Coronary artery (tissue), 2 donors: ENCODE measurements around the gene KDM7A.
"Not testable (repeated sequence)": the region's sequence is repeated elsewhere in the genome, so short reads cannot be mapped to it uniquely, and the experiment has no call there.

Source experiments
- DNase-seq: peaks from one replicate; pipeline ENCODE4 v3.0.0-alpha.2; 2017; ENCODE audit warnings: low spot score
- H3K27ac ChIP-seq, 2 donors: fragments of 200-600 bp; sonication (generic); one replicate each; pipeline ENCODE4 v1.5.1; 2016 to 2019
- H3K4me3 ChIP-seq: fragments of 200-600 bp; sonication (generic); 2 replicates; pipeline ENCODE4 v1.5.1; 2016; ENCODE audit warnings: mild to moderate bottlenecking, moderate library complexity
- CTCF ChIP-seq: fragments of 200-600 bp; sonication (generic); IDR thresholded peaks from one replicate; pipeline ENCODE4 v1.5.1; 2019; ENCODE audit warnings: antibody characterized with exemption

The KDM7A gene

GRCh38 chr7:140175221-140176121 is 1.3 kb downstream of the KDM7A start:
- H3K4me3 ChIP-seq = peak overlapping the region; percentile 99
- DNase-seq = peak; percentile 95
- TF ChIP-seq CTCF = peak; percentile 53
- H3K27ac ChIP-seq = peak overlapping the region; percentile 99 to 100

GRCh38 chr7:140174217-140174616 is 2.6 kb downstream of the KDM7A start:
- TF ChIP-seq CTCF = no peak

GRCh38 chr7:140170375-140170774 is 6.4 kb downstream of the KDM7A start:
- Histone ChIP-seq H3K27ac (no peak overlapping the region), H3K4me3 (no peak overlapping the region)
- DNase-seq = no peak
- no peak for TF ChIP-seq CTCF

More at GRCh38 chr7:140174217-140174616, 2.6 kb downstream of the KDM7A start:
- Histone ChIP-seq H3K27ac (peak overlapping the region in 1 of 2 donors; percentile 99), H3K4me3 (no peak overlapping the region)
- no peak for DNase-seq

- Histone ChIP-seq H3K27ac (no peak overlapping the region), H3K4me3 (no peak overlapping the region)
- no peak for DNase-seq
- no peak for TF ChIP-seq CTCF
These were observed 8.0 kb downstream of the KDM7A start for GRCh38 chr7:140168816-140169215.

- DNase-seq = no peak
- Histone ChIP-seq H3K4me3 (no peak overlapping the region), H3K27ac (no peak overlapping the region)
- no peak for TF ChIP-seq CTCF
These were observed 11.4 kb downstream of the KDM7A start for GRCh38 chr7:140165422-140165821.

- DNase-seq, H3K27ac ChIP-seq, H3K4me3 ChIP-seq: not testable (repeated sequence)
These were observed 14.7 kb downstream of the KDM7A start for GRCh38 chr7:140162081-140162480.

GRCh38 chr7:140161047-140161446 is 15.7 kb downstream of the KDM7A start:
- Histone ChIP-seq H3K4me3 (no peak overlapping the region), H3K27ac (no peak overlapping the region)
- no peak for DNase-seq
- no peak for TF ChIP-seq CTCF
